Measurements from ENCODE around the gene SF3B3.

The SF3B3 gene

GRCh38 chr16:70523743-70524398 is at the start of gene SF3B3:
Gene SF3B3, plus strand, starts transcription at chr16:70523816. Its CDS starts 2,841 bp downstream, at chr16:70526657.
- in situ Hi-C loops (cut with HindIII; ENCODE audit: low sequenced_read_pairs): no loop called here

- in situ Hi-C loops (cut with HindIII; ENCODE audit: low sequenced_read_pairs): loop anchor here (5.0 kb wide), 1 partner anchor 58 kb away; no protein-coding TSS in a partner anchor
These were observed 49.1 kb upstream of the SF3B3 start for GRCh38 chr16:70474320-70475053.

GRCh38 chr16:70475054-70475871 is 48.4 kb upstream of the SF3B3 start:
- in situ Hi-C loops (cut with HindIII; ENCODE audit: low sequenced_read_pairs): loop anchor here (5.0 kb wide), 1 partner anchor 57 kb away; no protein-coding TSS in a partner anchor

GRCh38 chr16:70476272-70477020 is 47.2 kb upstream of the SF3B3 start:
- in situ Hi-C loops (cut with HindIII; ENCODE audit: low sequenced_read_pairs): loop anchor here (5.0 kb wide), 1 partner anchor 56 kb away; no protein-coding TSS in a partner anchor

- in situ Hi-C loops (cut with HindIII; ENCODE audit: low sequenced_read_pairs): loop anchor here (5.0 kb wide), 1 partner anchor 54 kb away; no protein-coding TSS in a partner anchor
These were observed 45.4 kb upstream of the SF3B3 start for GRCh38 chr16:70478169-70478568.

GRCh38 chr16:70478912-70479341 is 44.7 kb upstream of the SF3B3 start:
- in situ Hi-C loops (cut with HindIII; ENCODE audit: low sequenced_read_pairs): loop anchor here (5.0 kb wide), 1 partner anchor 53 kb away; no protein-coding TSS in a partner anchor

GRCh38 chr16:70480127-70481105 is 43.2 kb upstream of the SF3B3 start:
- in situ Hi-C loops (cut with HindIII; ENCODE audit: low sequenced_read_pairs): no loop called here

- in situ Hi-C loops (cut with HindIII; ENCODE audit: low sequenced_read_pairs): no loop called here
These were observed 41.6 kb upstream of the SF3B3 start for GRCh38 chr16:70481929-70482536.

- in situ Hi-C loops (cut with HindIII; ENCODE audit: low sequenced_read_pairs): no loop called here
These were observed 41.0 kb upstream of the SF3B3 start for GRCh38 chr16:70482624-70483023.

- in situ Hi-C loops (cut with HindIII; ENCODE audit: low sequenced_read_pairs): no loop called here
These were observed 40.2 kb upstream of the SF3B3 start for GRCh38 chr16:70483426-70483825.

- in situ Hi-C loops (cut with HindIII; ENCODE audit: low sequenced_read_pairs): no loop called here
These were observed 38.7 kb upstream of the SF3B3 start for GRCh38 chr16:70484867-70485266.

- in situ Hi-C loops (cut with HindIII; ENCODE audit: low sequenced_read_pairs): no loop called here
These were observed 33.4 kb upstream of the SF3B3 start for GRCh38 chr16:70490261-70490660.

- in situ Hi-C loops (cut with HindIII; ENCODE audit: low sequenced_read_pairs): no loop called here
These were observed 29.8 kb upstream of the SF3B3 start for GRCh38 chr16:70493802-70494201.

- in situ Hi-C loops (cut with HindIII; ENCODE audit: low sequenced_read_pairs): no loop called here
These were observed 29.3 kb upstream of the SF3B3 start for GRCh38 chr16:70494202-70494770.

- in situ Hi-C loops (cut with HindIII; ENCODE audit: low sequenced_read_pairs): no loop called here
These were observed 28.8 kb upstream of the SF3B3 start for GRCh38 chr16:70494777-70495176.

GRCh38 chr16:70495425-70496182 is 28.0 kb upstream of the SF3B3 start:
- in situ Hi-C loops (cut with HindIII; ENCODE audit: low sequenced_read_pairs): no loop called here

GRCh38 chr16:70496513-70496912 is 27.1 kb upstream of the SF3B3 start:
- in situ Hi-C loops (cut with HindIII; ENCODE audit: low sequenced_read_pairs): no loop called here

- in situ Hi-C loops (cut with HindIII; ENCODE audit: low sequenced_read_pairs): no loop called here
These were observed 14.9 kb upstream of the SF3B3 start for GRCh38 chr16:70508752-70509151.

Data from DLD1 (cell line).